IPS DF 6.9 (cell line): Measurements from ENCODE around the gene KRT85.

Experiments used
- DNase-seq: peaks from one replicate; pipeline ENCODE4 v3.0.0-alpha.2; 2013; ENCODE audit warnings: low read depth, low spot score
- H3K27ac ChIP-seq: one replicate; pipeline ENCODE4 v1.5.1; 2013; ENCODE audit warnings: low read length, control low read depth
- H3K27me3 ChIP-seq: 2 replicates; pipeline ENCODE4 v1.6.1; 2013; ENCODE audit warnings: mild to moderate bottlenecking, low read length; ENCODE audit not compliant: control insufficient read depth, insufficient read depth
- H3K36me3 ChIP-seq: 2 replicates; pipeline ENCODE4 v1.6.1; 2013; ENCODE audit warnings: low read length; ENCODE audit not compliant: control insufficient read depth, insufficient read depth
- H3K4me1 ChIP-seq: 2 replicates; pipeline ENCODE4 v1.6.1; 2013; ENCODE audit warnings: low read length; ENCODE audit not compliant: control insufficient read depth, insufficient read depth
- H3K4me3 ChIP-seq: 2 replicates; pipeline ENCODE4 v1.5.1; 2013; ENCODE audit warnings: mild to moderate bottlenecking, low read length
- H3K9me3 ChIP-seq: 2 replicates; pipeline ENCODE4 v1.6.1; 2013; ENCODE audit warnings: low read length, inconsistent platforms; ENCODE audit not compliant: control insufficient read depth, insufficient read depth
- whole genome bisulfite sequencing: extraction: QIAGEN DNeasy Blood & Tissue Kit; methylation state at CpG from one replicate; pipeline ENCODE4 v1.1.7; 2013; ENCODE audit warnings: mixed read lengths, missing lambda C conversion rate; ENCODE audit not compliant: insufficient read length, insufficient coverage; 5-methylcytosine and 5-hydroxymethylcytosine counted together

The KRT85 gene

GRCh38 chr12:52336641-52337040 is 30.6 kb downstream of the KRT85 start:
- no peak for DNase-seq
- Histone ChIP-seq H3K4me1 (no peaks in the 10 kb centered on the region), H3K4me3 (no peak overlapping the region), H3K27me3 (no peaks in the 10 kb centered on the region), H3K9me3 (no peaks in the 10 kb centered on the region; the same call in 1 of the 2 replicates), H3K36me3 (no peaks in the 10 kb centered on the region), H3K27ac (no peak overlapping the region)
- WGBS, result no CpG with 5 or more reads among the region's 2 CpGs

DNA sequence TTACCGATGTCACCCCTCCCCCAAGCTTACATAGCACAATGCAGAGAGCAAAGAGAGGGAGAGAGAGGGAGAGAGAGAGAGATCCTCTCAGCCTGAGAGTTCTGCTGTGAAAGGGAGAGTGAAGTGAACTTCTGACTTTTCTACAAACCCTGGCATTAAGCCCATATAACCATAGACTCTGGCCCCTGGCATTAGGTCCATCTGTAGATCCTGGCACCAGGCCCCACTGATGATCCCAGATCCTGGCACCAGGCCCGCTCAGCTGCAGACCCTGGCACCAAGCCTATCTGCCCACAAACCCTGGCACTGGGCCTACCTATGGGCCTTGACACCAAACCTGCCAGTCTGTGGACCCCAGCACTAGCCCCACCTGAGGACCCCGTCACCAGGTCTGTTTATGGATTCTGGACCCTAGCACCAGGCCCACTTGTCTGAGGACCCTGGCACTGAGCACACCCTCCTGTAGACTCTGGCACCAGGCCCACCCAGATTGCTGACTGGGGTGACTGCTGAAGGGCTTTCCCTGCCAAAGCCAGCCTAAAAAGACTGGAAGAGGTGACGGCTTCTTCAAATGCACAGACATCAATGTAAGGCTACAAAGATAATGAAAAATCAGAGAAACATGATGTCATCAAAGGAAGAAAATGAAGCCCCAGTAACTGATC is 31.6 kb downstream of the KRT85 start:
- no peaks in the 10 kb centered on the region for H3K4me1 ChIP-seq
- no CpG with 5 or more reads among the region's 4 CpGs for WGBS
- H3K27me3 ChIP-seq, result no peaks in the 10 kb centered on the region
- H3K4me3 ChIP-seq, result no peak overlapping the region
- no peak for DNase-seq
- H3K27ac ChIP-seq, result no peak overlapping the region
- no peaks in the 10 kb centered on the region for H3K36me3 ChIP-seq
- no peaks in the 10 kb centered on the region; the same call in 1 of the 2 replicates for H3K9me3 ChIP-seq

DNA sequence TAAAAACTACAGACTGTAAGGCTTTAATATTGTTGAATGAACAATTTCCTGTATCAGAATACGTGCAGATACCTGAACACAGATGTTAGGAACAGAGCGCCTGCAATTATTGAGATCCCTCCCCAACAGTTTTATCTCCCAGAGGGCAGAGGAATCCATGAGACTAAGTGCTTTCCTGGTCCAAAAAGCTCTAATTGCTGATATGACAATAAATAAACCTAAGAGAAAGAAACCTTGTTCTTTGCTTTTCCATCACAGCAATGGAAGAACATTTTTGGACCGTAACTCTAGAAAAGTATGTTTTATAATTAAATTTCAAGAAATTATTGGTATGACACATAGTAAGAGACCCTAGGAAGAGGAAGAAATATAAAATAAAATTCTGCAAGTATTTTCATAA is 33.1 kb downstream of the KRT85 start:
- H3K36me3 ChIP-seq, result no peaks in the 10 kb centered on the region
- no CpG with 5 or more reads among the region's 3 CpGs for WGBS
- H3K4me1 ChIP-seq, result no peaks in the 10 kb centered on the region
- no peak for DNase-seq
- H3K4me3 ChIP-seq, result no peak overlapping the region
- H3K27me3 ChIP-seq, result no peaks in the 10 kb centered on the region
- H3K27ac ChIP-seq, result no peak overlapping the region
- no peaks in the 10 kb centered on the region; the same call in 1 of the 2 replicates for H3K9me3 ChIP-seq

- no peaks in the 10 kb centered on the region; the same call in 1 of the 2 replicates for H3K9me3 ChIP-seq
Measured at GRCh38 chr12:52333321-52333720, 34.0 kb downstream of the KRT85 start.

GRCh38 chr12:52332381-52332780 is 34.9 kb downstream of the KRT85 start:
- WGBS, result no CpG with 5 or more reads among the region's 1 CpG
- no peak for DNase-seq
- H3K9me3 ChIP-seq, result no peaks in the 10 kb centered on the region; the same call in 1 of the 2 replicates
- no peak overlapping the region for H3K4me3 ChIP-seq
- H3K36me3 ChIP-seq, result no peaks in the 10 kb centered on the region
- no peak overlapping the region for H3K27ac ChIP-seq
- H3K27me3 ChIP-seq, result no peaks in the 10 kb centered on the region
- H3K4me1 ChIP-seq, result no peaks in the 10 kb centered on the region

More at GRCh38 chr12:52333321-52333720, 34.0 kb downstream of the KRT85 start:
- Histone ChIP-seq H3K4me3 (no peak overlapping the region), H3K27ac (no peak overlapping the region), H3K4me1 (no peaks in the 10 kb centered on the region), H3K36me3 (no peaks in the 10 kb centered on the region), H3K27me3 (no peaks in the 10 kb centered on the region)
- no CpG with 5 or more reads among the region's 3 CpGs for WGBS
- no peak for DNase-seq

- no peaks in the 10 kb centered on the region; the same call in 1 of the 2 replicates for H3K9me3 ChIP-seq
- H3K27ac ChIP-seq, result no peak overlapping the region
- no peaks in the 10 kb centered on the region for H3K36me3 ChIP-seq
- no peaks in the 10 kb centered on the region for H3K27me3 ChIP-seq
- no peak overlapping the region for H3K4me3 ChIP-seq
- WGBS, result no CpG with 5 or more reads among the region's 3 CpGs
- no peaks in the 10 kb centered on the region for H3K4me1 ChIP-seq
- no peak for DNase-seq
Measured at GRCh38 chr12:52331833-52332232, 35.4 kb downstream of the KRT85 start.

DNA sequence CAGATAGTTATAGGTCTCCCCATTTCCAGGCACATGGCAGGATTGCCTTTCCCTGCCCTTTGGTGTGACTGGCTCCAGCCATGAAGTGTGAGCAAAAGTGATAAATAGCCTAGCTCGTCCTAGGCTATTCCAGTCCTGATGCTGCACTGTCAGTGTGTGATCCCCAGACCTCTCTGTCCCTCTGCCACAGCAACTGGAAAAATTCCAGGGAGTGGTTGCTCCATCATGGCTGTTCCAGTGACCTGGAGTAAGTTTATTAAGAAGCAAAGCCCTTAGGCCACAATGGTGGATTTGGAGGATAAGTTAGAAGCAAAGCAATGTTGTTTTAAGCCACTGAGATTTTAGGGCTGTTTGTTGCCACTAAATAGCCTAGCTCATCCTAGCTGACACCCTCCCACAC is 36.2 kb downstream of the KRT85 start:
- Histone ChIP-seq H3K4me1 (no peaks in the 10 kb centered on the region), H3K9me3 (no peaks in the 10 kb centered on the region; the same call in 1 of the 2 replicates), H3K36me3 (no peaks in the 10 kb centered on the region), H3K27ac (no peak overlapping the region), H3K4me3 (no peak overlapping the region), H3K27me3 (no peaks in the 10 kb centered on the region)
- no CpG with 5 or more reads among the region's 1 CpG for WGBS
- no peak for DNase-seq

GRCh38 chr12:52327830-52328500 is 39.3 kb downstream of the KRT85 start:
- DNase-seq, result no peak
- Histone ChIP-seq H3K4me1 (no peaks in the 10 kb centered on the region), H3K36me3 (no peaks in the 10 kb centered on the region), H3K9me3 (no peaks in the 10 kb centered on the region), H3K4me3 (no peak overlapping the region), H3K27me3 (no peaks in the 10 kb centered on the region), H3K27ac (no peak overlapping the region)
- no CpG with 5 or more reads among the region's 10 CpGs for WGBS

DNA sequence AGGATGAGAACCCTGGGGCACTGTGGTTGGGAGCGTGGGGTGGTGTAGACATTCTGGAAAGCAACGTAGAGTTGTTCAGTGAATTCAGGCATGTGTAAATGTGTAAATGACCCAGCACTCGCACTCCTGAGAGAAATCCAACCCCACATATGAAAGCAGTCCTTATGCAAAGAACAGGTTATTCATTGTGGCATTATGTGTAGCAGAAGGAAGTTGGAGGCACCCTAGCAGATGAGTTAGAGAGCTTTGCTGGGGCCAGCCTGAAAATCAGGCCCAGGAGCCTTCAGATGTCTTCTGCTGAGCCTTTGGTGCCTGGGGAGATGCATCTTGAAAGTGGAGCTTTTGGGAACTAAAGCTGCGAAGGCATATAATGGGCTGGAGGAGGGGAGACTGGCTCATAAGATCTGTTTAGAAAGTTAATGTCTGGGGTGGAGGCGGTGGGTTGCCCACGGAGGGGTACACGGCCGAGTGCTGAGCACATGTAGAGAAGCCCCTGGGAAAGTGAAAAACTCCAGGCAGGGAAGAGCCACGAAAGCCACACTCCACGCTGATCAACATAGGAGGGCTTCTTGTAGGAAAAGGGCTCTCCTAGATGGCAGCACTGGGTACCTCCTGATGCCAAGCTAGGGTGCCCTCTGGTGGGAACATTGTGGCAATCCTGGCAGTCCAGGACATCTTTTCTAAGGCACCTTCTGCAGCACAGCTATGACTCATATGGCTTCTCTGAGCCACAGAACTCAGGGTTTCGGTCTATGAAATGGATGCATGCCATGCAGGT is 40.0 kb downstream of the KRT85 start:
- Histone ChIP-seq H3K4me3 (no peak overlapping the region), H3K27me3 (no peaks in the 10 kb centered on the region)

GRCh38 chr12:52324153-52324444 is 43.2 kb downstream of the KRT85 start:
- no peaks in the 10 kb centered on the region for H3K27me3 ChIP-seq
- H3K4me3 ChIP-seq, result no peak overlapping the region
- H3K4me1 ChIP-seq, result no peaks in the 10 kb centered on the region
- no peaks in the 10 kb centered on the region for H3K9me3 ChIP-seq
- DNase-seq, result no peak
- H3K27ac ChIP-seq, result no peak overlapping the region
- WGBS, result no CpG with 5 or more reads among the region's 3 CpGs
- H3K36me3 ChIP-seq, result no peaks in the 10 kb centered on the region

More for the DNA sequence above, 40.0 kb downstream of the KRT85 start:
- WGBS, result no CpG with 5 or more reads among the region's 11 CpGs
- H3K9me3 ChIP-seq, result no peaks in the 10 kb centered on the region
- DNase-seq, result peak; percentile 81
- H3K36me3 ChIP-seq, result no peaks in the 10 kb centered on the region
- H3K4me1 ChIP-seq, result no peaks in the 10 kb centered on the region
- H3K27ac ChIP-seq, result no peak overlapping the region
